Left ventricle myocardium inferior (tissue), 1 donor: ENCODE results near the gene ZNF543. TPM values are rescaled to one million over a fixed set of nuclear protein-coding genes. Genes with fewer than 3 reads are reported as not detected.
A peak's percentile ranks its signal among the peaks of the same experiment; 100 is the strongest.
"Not testable (repeated sequence)": the region's sequence is repeated elsewhere in the genome, so short reads cannot be mapped to it uniquely, and the experiment has no call there.

Experiments used
- DNase-seq: peaks from one replicate; pipeline ENCODE4 v3.0.0-alpha.2; 2020
- H3K27ac ChIP-seq: fragments of 200-600 bp; replicated peaks from 2 replicates; pipeline ENCODE4 v1.8.0; 2021
- H3K27me3 ChIP-seq: fragments of 200-600 bp; 2 replicates; pipeline ENCODE4 v1.8.0; 2021; ENCODE audit warnings: low read depth
- H3K36me3 ChIP-seq: fragments of 200-600 bp; 2 replicates; pipeline ENCODE4 v1.8.0; 2021
- H3K4me1 ChIP-seq: fragments of 200-600 bp; 2 replicates; pipeline ENCODE4 v1.8.0; 2021
- H3K4me3 ChIP-seq: fragments of 200-600 bp; 2 replicates; pipeline ENCODE4 v1.8.0; 2021; ENCODE audit warnings: mild to moderate bottlenecking, moderate library complexity
- H3K9me3 ChIP-seq: fragments of 200-600 bp; replicated peaks from 2 replicates; pipeline ENCODE4 v1.8.0; 2021
- intact Hi-C: fragments of 100-400 bp; cut with micrococcal nuclease; formaldehyde crosslinking; loops from one replicate; pipeline ENCODE4 v1.11.0; 2022
- long read RNA-seq: library from polyadenylated mRNA; unstranded; transcript quantifications from one replicate; pipeline ENCODE4 v2.0.0, GENCODE V29; 2021
- total RNA-seq: library from RNA; stranded (reverse); fragmentation: NEBNext Ultra II Directional; extraction: Animal tissue kit (Norgen Biotek cat#: 25700); gene quantifications from one replicate; pipeline ENCODE4 v1.2.1, GENCODE V29; 2021
- TF ChIP-seq, protein P1 (sequence below): fragments of 200-600 bp; IDR thresholded peaks from 2 replicates; pipeline ENCODE4 v1.8.0; 2021; ENCODE audit warnings: antibody characterized with exemption, mild to moderate bottlenecking, borderline replicate concordance
- donor health status: DM: no; HTN: yes; CAD: no; lungs with severe emphysema.

Gene ZNF543
- 5.7 TPM for total RNA-seq
- long read RNA-seq, transcript ZNF543-201 (4 exons, 3,659 nt) = major isoform, 8 of 8 reads
- long read RNA-seq, partial matches to known transcripts = 0 of 8 reads
- long read RNA-seq, other reads (novel, unspliced or antisense) = 0 of 8 reads

DNA sequence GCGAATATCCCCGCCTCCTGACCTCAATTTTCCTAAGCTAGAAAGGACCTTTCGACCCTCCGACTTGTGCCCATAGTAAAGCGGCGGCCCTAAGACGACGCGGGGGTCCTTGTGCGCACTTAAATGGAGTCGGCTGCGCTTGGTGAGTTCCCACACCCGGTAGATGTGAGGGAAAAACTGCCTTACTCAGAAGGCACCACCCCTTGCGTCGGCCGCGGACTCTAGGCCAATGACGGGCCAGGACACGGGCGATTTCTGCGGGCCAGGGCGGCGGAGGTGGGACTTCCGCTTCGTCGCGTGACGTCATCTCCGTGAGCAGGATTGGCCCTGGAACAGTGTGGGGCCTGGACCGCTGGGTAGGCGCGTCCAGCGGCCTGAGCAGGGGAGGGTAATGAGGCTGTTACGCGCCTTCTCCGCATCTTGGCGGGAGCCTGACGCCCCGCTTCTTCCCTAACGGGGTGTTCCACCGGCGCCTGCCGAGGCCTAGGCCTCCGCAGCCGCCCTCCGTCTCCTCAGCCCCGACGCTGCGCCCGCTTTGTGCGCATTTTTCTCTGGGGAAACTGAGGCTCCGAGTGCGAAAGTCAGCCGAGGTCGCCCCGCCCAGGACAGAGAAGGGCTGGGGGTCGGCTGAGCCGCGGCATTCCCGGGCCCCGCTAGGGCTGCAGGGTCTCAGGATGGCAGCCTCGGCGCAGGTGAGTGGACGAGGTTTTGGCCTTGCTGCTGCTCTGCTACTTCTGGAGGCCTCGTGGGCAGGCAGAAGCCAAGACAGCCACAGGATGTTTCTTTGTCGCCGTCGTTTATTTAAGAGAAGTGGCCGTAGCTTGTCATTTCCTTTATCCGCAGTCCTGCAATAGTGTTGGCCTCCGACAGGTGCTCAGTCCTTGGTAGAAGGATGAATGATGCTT lies at the start of gene ZNF543:
TSS of gene ZNF543 (plus strand) at position 293 of the 905 bp plus-strand sequence. CDS start at position 675, 382 bp downstream.
- peak; percentile 97 for DNase-seq
- TF ChIP-seq, protein P1, sequence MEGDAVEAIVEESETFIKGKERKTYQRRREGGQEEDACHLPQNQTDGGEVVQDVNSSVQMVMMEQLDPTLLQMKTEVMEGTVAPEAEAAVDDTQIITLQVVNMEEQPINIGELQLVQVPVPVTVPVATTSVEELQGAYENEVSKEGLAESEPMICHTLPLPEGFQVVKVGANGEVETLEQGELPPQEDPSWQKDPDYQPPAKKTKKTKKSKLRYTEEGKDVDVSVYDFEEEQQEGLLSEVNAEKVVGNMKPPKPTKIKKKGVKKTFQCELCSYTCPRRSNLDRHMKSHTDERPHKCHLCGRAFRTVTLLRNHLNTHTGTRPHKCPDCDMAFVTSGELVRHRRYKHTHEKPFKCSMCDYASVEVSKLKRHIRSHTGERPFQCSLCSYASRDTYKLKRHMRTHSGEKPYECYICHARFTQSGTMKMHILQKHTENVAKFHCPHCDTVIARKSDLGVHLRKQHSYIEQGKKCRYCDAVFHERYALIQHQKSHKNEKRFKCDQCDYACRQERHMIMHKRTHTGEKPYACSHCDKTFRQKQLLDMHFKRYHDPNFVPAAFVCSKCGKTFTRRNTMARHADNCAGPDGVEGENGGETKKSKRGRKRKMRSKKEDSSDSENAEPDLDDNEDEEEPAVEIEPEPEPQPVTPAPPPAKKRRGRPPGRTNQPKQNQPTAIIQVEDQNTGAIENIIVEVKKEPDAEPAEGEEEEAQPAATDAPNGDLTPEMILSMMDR = no peak
- Histone ChIP-seq H3K4me1 (peaks cover 32% of the 10 kb centered on the region), H3K36me3 (peaks cover 26% of the 10 kb centered on the region), H3K27me3 (no peaks in the 10 kb centered on the region), H3K9me3 (peaks cover 20% of the 10 kb centered on the region), H3K27ac (peak within 1 kb of the TSS; percentile 93), H3K4me3 (peak within 1 kb of the TSS; percentile 94)
- intact Hi-C loops = no loop called here

DNA sequence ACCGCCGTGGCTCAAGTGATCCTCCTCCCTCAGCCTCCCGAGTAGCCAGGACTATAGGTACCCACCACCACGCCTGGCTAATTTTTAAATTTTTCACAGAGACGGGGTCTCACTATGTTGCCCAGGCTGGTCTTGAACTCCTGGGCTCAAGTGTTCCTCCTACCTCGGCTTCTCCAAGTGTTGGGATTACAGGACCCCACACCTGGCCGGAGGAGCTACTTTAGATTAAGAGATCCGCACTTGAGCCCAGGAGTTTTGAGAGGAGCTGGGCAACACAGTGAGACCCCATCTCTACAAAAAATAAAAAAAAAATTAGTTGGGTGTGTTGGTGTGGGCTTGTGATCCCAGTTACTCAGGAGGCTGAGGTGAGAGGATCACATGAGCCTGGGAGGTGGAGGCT lies 49.0 kb upstream of the ZNF543 start:
- no peaks in the 10 kb centered on the region for H3K4me1 ChIP-seq
- intact Hi-C loops = no loop called here
- peaks cover 22% of the 10 kb centered on the region for H3K36me3 ChIP-seq
- no peak overlapping the region for H3K27ac ChIP-seq
- H3K27me3 ChIP-seq = no peaks in the 10 kb centered on the region
- no peak for DNase-seq
- TF ChIP-seq, protein P1 = no peak
- no peak overlapping the region for H3K4me3 ChIP-seq
- no peaks in the 10 kb centered on the region for H3K9me3 ChIP-seq

DNA sequence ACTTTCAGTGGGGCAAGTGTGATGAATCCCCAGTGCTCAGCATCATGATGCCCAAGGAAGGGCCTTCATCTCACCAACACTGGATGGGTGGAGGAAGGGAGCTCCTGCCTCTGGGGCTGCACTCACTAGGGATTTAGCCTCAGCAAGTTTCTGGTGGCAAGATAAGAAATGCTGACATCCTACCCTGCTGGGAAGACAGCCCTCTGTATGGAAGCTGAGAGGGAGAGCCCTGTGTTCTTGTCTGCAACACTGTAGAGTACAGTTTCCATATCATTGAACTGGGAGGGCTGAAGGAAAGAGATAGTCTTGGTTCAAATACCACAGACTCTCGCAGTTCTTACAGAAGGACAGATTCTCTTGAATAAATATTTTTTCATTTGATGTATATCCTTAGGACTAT lies 47.3 kb upstream of the ZNF543 start:
- Histone ChIP-seq H3K9me3 (no peaks in the 10 kb centered on the region), H3K36me3 (peaks cover 22% of the 10 kb centered on the region), H3K4me1 (no peaks in the 10 kb centered on the region), H3K4me3 (no peak overlapping the region), H3K27ac (no peak overlapping the region), H3K27me3 (no peaks in the 10 kb centered on the region)
- TF ChIP-seq, protein P1 = no peak
- intact Hi-C loops = no loop called here
- DNase-seq = no peak

DNA sequence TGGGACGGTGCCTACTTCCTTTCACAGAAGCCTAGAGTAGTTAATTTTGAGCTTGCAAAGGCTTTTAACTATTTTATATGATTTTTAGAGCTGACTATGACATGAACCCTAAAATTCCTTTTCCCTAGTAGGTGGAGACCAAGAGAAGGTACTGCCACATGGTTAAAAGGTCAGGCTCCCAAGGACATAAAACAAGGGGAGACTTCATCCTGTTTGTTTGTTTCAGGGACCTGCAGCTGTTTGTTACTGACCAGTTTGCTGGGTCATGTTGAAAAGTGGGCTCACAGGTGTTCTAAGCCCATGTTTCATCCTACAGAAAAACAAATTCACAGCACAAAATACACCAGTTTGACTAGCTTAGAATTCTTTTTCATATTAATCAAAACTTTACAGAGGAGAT lies 43.8 kb upstream of the ZNF543 start:
- intact Hi-C loops = no loop called here
- TF ChIP-seq, protein P1 = no peak

DNA sequence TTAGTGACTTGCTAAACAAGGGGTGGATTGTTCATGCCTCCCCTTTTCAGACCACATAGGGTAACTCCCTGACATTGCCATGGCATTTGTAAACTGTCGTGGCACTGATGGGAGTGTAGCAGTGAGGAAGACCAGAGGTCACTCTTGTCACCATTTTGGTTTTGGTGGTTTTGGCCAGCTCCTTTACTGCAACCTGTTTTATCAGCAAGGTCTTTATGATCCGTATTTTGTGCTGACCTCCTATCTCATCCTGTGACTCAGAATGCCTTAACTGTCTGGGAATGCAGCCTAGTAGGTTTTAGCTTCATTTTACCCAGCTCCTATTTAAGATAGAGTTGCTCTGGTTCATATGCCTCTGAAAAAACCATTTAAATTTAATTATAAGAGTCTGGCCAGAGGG lies 41.8 kb upstream of the ZNF543 start:
- H3K27me3 ChIP-seq, DNase-seq, H3K9me3 ChIP-seq, intact Hi-C loops, H3K27ac ChIP-seq, H3K4me3 ChIP-seq: not testable (repeated sequence)
- Histone ChIP-seq H3K36me3 (peaks cover 13% of the 10 kb centered on the region), H3K4me1 (peaks cover 46% of the 10 kb centered on the region)

More for the DNA sequence above, 43.8 kb upstream of the ZNF543 start:
- DNase-seq = no peak
- H3K4me3 ChIP-seq = no peak overlapping the region
- H3K27ac ChIP-seq = no peak overlapping the region
- H3K27me3 ChIP-seq = no peaks in the 10 kb centered on the region
- no peaks in the 10 kb centered on the region for H3K9me3 ChIP-seq
- peaks cover 25% of the 10 kb centered on the region for H3K4me1 ChIP-seq
- H3K36me3 ChIP-seq = peaks cover 13% of the 10 kb centered on the region
